Adrenal gland (tissue), 5 donors: Measurements from ENCODE around the gene FYB1.

Experiments used
- CTCF ChIP-seq, 6 experiments: fragments of 450-650 bp in 4 of 6; fragments of 200-600 bp in 2 of 6; sonication (generic) in 1 of 6; IDR thresholded peaks; 1 replicate in 5 of 6; 2 replicates in 1 of 6; pipeline versions ENCODE4 v1.5.1 to v1.8.0; 2016 to 2021; ENCODE audit warnings: antibody characterized with exemption in 6 of 6, mild to moderate bottlenecking in 2 of 6, moderate library complexity in 1 of 6
- POLR2A ChIP-seq, 2 donors: fragments of 450-650 bp; IDR thresholded peaks; one replicate each; pipeline ENCODE4 v1.6.1; 2017; ENCODE audit warnings: antibody characterized with exemption in 2 of 2, mild to moderate bottlenecking in 2 of 2, moderate library complexity in 1 of 2
- donor health status: DM: no; HTN: no; CAD: no.

- TF ChIP-seq CTCF (IDR thresholded peaks at IDR 0.05) (no peak), POLR2A (IDR thresholded peaks at IDR 0.05) (no peak)
These were observed 55.3 kb downstream of the FYB1 start for GRCh38 chr5:39164016-39164415.
